ENCODE measurements around the gene IVL.

GRCh38 chr1:152861374-152861773 is 47.0 kb upstream of the IVL start:
- no peak for TF ChIP-seq CTCF (IDR thresholded peaks at IDR 0.05 in 4 of 5, conservative IDR thresholded peaks at IDR 0.05 in 1 of 5)
- no peak for TF ChIP-seq POLR2A (IDR thresholded peaks at IDR 0.05)

All from gastrocnemius medialis (tissue), 4 donors.